MM.1S (cell line): ENCODE results near the gene POP7.
"Not testable (repeated sequence)": the region's sequence is repeated elsewhere in the genome, so short reads cannot be mapped to it uniquely, and the experiment has no call there.

Source experiments
- DNase-seq: peaks from one replicate; pipeline ENCODE4 v3.0.0-alpha.2; 2015
- H2AFZ ChIP-seq: fragments of 300-600 bp; sonication (generic); 2 replicates; pipeline ENCODE4 v1.6.0; 2016; ENCODE audit warnings: antibody characterized with exemption, low read length
- H3F3A ChIP-seq: fragments of 300-600 bp; sonication (generic); 2 replicates; pipeline ENCODE4 v1.6.1; 2016; ENCODE audit warnings: mild to moderate bottlenecking, antibody characterized with exemption, low read length, moderate library complexity, mixed read lengths; ENCODE audit not compliant: insufficient read depth
- H3K27ac ChIP-seq: fragments of 300-600 bp; sonication (generic); 2 replicates; pipeline ENCODE4 v1.5.1; 2016; ENCODE audit warnings: mild to moderate bottlenecking, low read length
- H3K27me3 ChIP-seq: fragments of 300-600 bp; sonication (generic); replicated peaks from 2 replicates; pipeline ENCODE4 v1.6.0; 2016; ENCODE audit warnings: low read length; ENCODE audit not compliant: insufficient read depth
- H3K36me3 ChIP-seq: fragments of 300-600 bp; sonication (generic); replicated peaks from 2 replicates; pipeline ENCODE4 v1.6.1; 2016; ENCODE audit warnings: mild to moderate bottlenecking, low read length, mixed read lengths; ENCODE audit not compliant: insufficient read depth
- H3K4me1 ChIP-seq: fragments of 300-600 bp; sonication (generic); 2 replicates; pipeline ENCODE4 v1.6.1; 2016; ENCODE audit warnings: low read length, mixed read lengths
- H3K4me2 ChIP-seq: fragments of 300-600 bp; sonication (generic); 2 replicates; pipeline ENCODE4 v1.6.0; 2016; ENCODE audit warnings: low read depth, low read length
- H3K4me3 ChIP-seq: fragments of 300-600 bp; sonication (generic); 2 replicates; pipeline ENCODE4 v1.5.1; 2016; ENCODE audit warnings: low read length, mixed read lengths
- H3K79me2 ChIP-seq: fragments of 300-600 bp; sonication (generic); 2 replicates; pipeline ENCODE4 v1.6.1; 2016; ENCODE audit warnings: mixed run types, low read length, mixed read lengths
- H3K9ac ChIP-seq: fragments of 300-600 bp; sonication (generic); 2 replicates; pipeline ENCODE4 v1.6.1; 2016; ENCODE audit warnings: low read length, mixed read lengths
- H3K9me2 ChIP-seq: fragments of 300-600 bp; sonication (generic); replicated peaks from 2 replicates; pipeline ENCODE4 v1.6.1; 2016; ENCODE audit warnings: mild to moderate bottlenecking, low read length, mixed read lengths; ENCODE audit not compliant: insufficient read depth
- H3K9me3 ChIP-seq: fragments of 300-600 bp; sonication (generic); replicated peaks from 2 replicates; pipeline ENCODE4 v1.6.1; 2016; ENCODE audit warnings: mild to moderate bottlenecking, low read length, mixed read lengths; ENCODE audit not compliant: insufficient read depth
- H4K20me1 ChIP-seq: fragments of 300-600 bp; sonication (generic); 2 replicates; pipeline ENCODE4 v1.6.1; 2016; ENCODE audit warnings: mild to moderate bottlenecking, low read length, moderate library complexity, mixed read lengths; ENCODE audit not compliant: insufficient read depth
- CTCF ChIP-seq: fragments of 300-600 bp; sonication (generic); IDR thresholded peaks from 2 replicates; pipeline ENCODE4 v1.5.1; 2016; ENCODE audit warnings: antibody characterized with exemption, low read length, mixed read lengths
- EZH2 ChIP-seq: fragments of 300-600 bp; sonication (generic); optimal IDR thresholded peaks from 2 replicates; pipeline ENCODE3; 2017; ENCODE audit warnings: low read depth, mild to moderate bottlenecking, antibody characterized with exemption, low read length, mixed read lengths
- EZH2phosphoT487 ChIP-seq: fragments of 300-600 bp; sonication (generic); IDR thresholded peaks from 2 replicates; pipeline ENCODE4 v1.6.1; 2018; ENCODE audit warnings: antibody characterized with exemption, low read length

Gene POP7

GRCh38 chr7:100723732-100724275 lies 17.9 kb downstream of the POP7 start:
- H3K4me3 ChIP-seq = no peak overlapping the region
- no peaks in the 10 kb centered on the region for H3K36me3 ChIP-seq
- no peaks in the 10 kb centered on the region for H3K79me2 ChIP-seq
- H4K20me1 ChIP-seq = no peaks in the 10 kb centered on the region
- H3K4me1 ChIP-seq = no peaks in the 10 kb centered on the region
- H3K9me2 ChIP-seq = no peaks in the 10 kb centered on the region
- no peak for TF ChIP-seq EZH2
- no peak for TF ChIP-seq CTCF
- no peak for TF ChIP-seq EZH2phosphoT487
- no peak overlapping the region for H3K4me2 ChIP-seq
- no peaks in the 10 kb centered on the region for H3F3A ChIP-seq
- H3K9ac ChIP-seq = no peak overlapping the region
- H2AFZ ChIP-seq = no peak overlapping the region
- DNase-seq = no peak
- H3K9me3 ChIP-seq = no peaks in the 10 kb centered on the region
- no peak overlapping the region for H3K27ac ChIP-seq
- H3K27me3 ChIP-seq = peaks cover 94% of the 10 kb centered on the region

- not testable (repeated sequence) for DNase-seq, H2AFZ ChIP-seq, H3K36me3 ChIP-seq, H3K9me2 ChIP-seq, H3K27ac ChIP-seq, H4K20me1 ChIP-seq, H3K4me2 ChIP-seq, H3K9ac ChIP-seq, H3K4me1 ChIP-seq, H3K4me3 ChIP-seq, H3K79me2 ChIP-seq, H3F3A ChIP-seq, H3K9me3 ChIP-seq
- H3K27me3 ChIP-seq = peaks cover 93% of the 10 kb centered on the region
Measured at GRCh38 chr7:100724364-100724763, 18.4 kb downstream of the POP7 start.

GRCh38 chr7:100726996-100727761 lies 21.3 kb downstream of the POP7 start:
- no peak for TF ChIP-seq EZH2phosphoT487
- TF ChIP-seq CTCF = no peak
- TF ChIP-seq EZH2 = no peak
- Histone ChIP-seq H3K4me3 (no peak overlapping the region), H3K9me2 (no peaks in the 10 kb centered on the region), H3K27me3 (peaks cover 87% of the 10 kb centered on the region), H4K20me1 (no peaks in the 10 kb centered on the region), H3K4me1 (no peaks in the 10 kb centered on the region), H3K9me3 (no peaks in the 10 kb centered on the region), H3K36me3 (no peaks in the 10 kb centered on the region), H2AFZ (no peak overlapping the region), H3K27ac (no peak overlapping the region), H3F3A (no peaks in the 10 kb centered on the region), H3K4me2 (no peak overlapping the region), H3K9ac (no peak overlapping the region), H3K79me2 (no peaks in the 10 kb centered on the region)
- DNase-seq = no peak

GRCh38 chr7:100728196-100728595 lies 22.3 kb downstream of the POP7 start:
- H3K9me3 ChIP-seq = no peaks in the 10 kb centered on the region
- TF ChIP-seq EZH2 (no peak), CTCF (no peak), EZH2phosphoT487 (no peak)
- DNase-seq = no peak
- H3K79me2 ChIP-seq = no peaks in the 10 kb centered on the region
- no peak overlapping the region for H3K4me3 ChIP-seq
- H3K27me3 ChIP-seq = peaks cover 87% of the 10 kb centered on the region
- no peaks in the 10 kb centered on the region for H4K20me1 ChIP-seq
- no peak overlapping the region for H3K27ac ChIP-seq
- no peak overlapping the region for H3K9ac ChIP-seq
- H3F3A ChIP-seq = no peaks in the 10 kb centered on the region
- H3K36me3 ChIP-seq = no peaks in the 10 kb centered on the region
- H3K9me2 ChIP-seq = no peaks in the 10 kb centered on the region
- no peak overlapping the region for H2AFZ ChIP-seq
- H3K4me1 ChIP-seq = no peaks in the 10 kb centered on the region
- no peak overlapping the region for H3K4me2 ChIP-seq
